Endothelial cell of umbilical vein (primary cell): ENCODE measurements around the gene NUDT21. TPM values are rescaled to one million over a fixed set of nuclear protein-coding genes. Genes with fewer than 3 reads are reported as not detected.

Experiments used
- BruUV-seq: library from RNA; stranded (reverse); fragments of 400-500 nt; replicated peaks from 2 replicates; lab custom pipeline; 2021; lab: Mats Ljungman, UMichigan
- CTCF ChIA-PET: fragments of 300-600, 350-600 bp; sonication (Branson Sonifier 250); formaldehyde crosslinking; loops from one replicate; lab custom pipeline; 2021; ENCODE audit warnings: antibody characterized with exemption, inconsistent platforms; lab: Charles Lee
- POLR2A ChIA-PET: fragments of 300-600, 350-600 bp; sonication (Branson Sonifier 250); formaldehyde crosslinking; loops from one replicate; lab custom pipeline; 2021; ENCODE audit warnings: antibody characterized with exemption, inconsistent platforms; lab: Charles Lee
- DNase-seq: peaks from one replicate; pipeline ENCODE4 v3.0.0-alpha.2; 2011; ENCODE audit warnings: low read depth, low spot score
- FAIRE-seq: peaks from 2 replicates; lab custom pipeline; 2011; peaks lifted over from hg19 to GRCh38; lab: Jason Lieb, UNC
- H2AFZ ChIP-seq: 2 replicates; pipeline ENCODE4 v1.6.0; 2012; ENCODE audit warnings: low read depth, low read length, control low read depth, inconsistent platforms
- H3K27ac ChIP-seq: 2 replicates; pipeline ENCODE4 v1.5.1; 2011; ENCODE audit warnings: low read depth, mild to moderate bottlenecking, control low read depth, low read length, moderate library complexity; ENCODE audit not compliant: insufficient read depth
- H3K27me3 ChIP-seq, 2 experiments: 2 replicates each; pipeline versions ENCODE4 v1.6.0 to v1.6.1; 2011; ENCODE audit warnings: low read length in 2 of 2, mixed read lengths in 1 of 2; ENCODE audit not compliant: control insufficient read depth in 2 of 2, insufficient read depth in 2 of 2
- H3K36me3 ChIP-seq, 2 experiments: 2 replicates in 1 of 2; 3 replicates in 1 of 2; pipeline ENCODE4 v1.5.1; 2011; ENCODE audit warnings: low read length in 2 of 2, mild to moderate bottlenecking in 1 of 2, moderate library complexity in 1 of 2; ENCODE audit not compliant: control insufficient read depth in 2 of 2, insufficient read depth in 2 of 2; ENCODE audit errors: extremely low read depth in 1 of 2
- H3K4me1 ChIP-seq: 3 replicates; pipeline ENCODE4 v1.5.1; 2011; ENCODE audit warnings: mild to moderate bottlenecking, low read length; ENCODE audit not compliant: control insufficient read depth, insufficient read depth; ENCODE audit errors: extremely low read depth
- H3K4me2 ChIP-seq: 2 replicates; pipeline ENCODE4 v1.6.1; 2011; ENCODE audit warnings: low read length, control low read depth, mixed read lengths; ENCODE audit not compliant: insufficient read depth
- H3K4me3 ChIP-seq, 3 experiments: fragments of 200-600 bp in 1 of 3; sonication (generic), shearing (Covaris generic) in 1 of 3; replicated peaks in 1 of 3; 2 replicates each; pipeline ENCODE4 v1.5.1; 2011 to 2016; ENCODE audit warnings: control low read depth in 3 of 3, low read length in 3 of 3, mild to moderate bottlenecking in 2 of 3, inconsistent platforms in 1 of 3, low read depth in 1 of 3, moderate library complexity in 1 of 3; ENCODE audit not compliant: insufficient read depth in 1 of 3
- H3K79me2 ChIP-seq: 2 replicates; pipeline ENCODE4 v1.6.0; 2012; ENCODE audit warnings: low read length, inconsistent platforms; ENCODE audit not compliant: control insufficient read depth, insufficient read depth
- H3K9ac ChIP-seq: replicated peaks from 2 replicates; pipeline ENCODE3; 2011; ENCODE audit warnings: low read length, control low read depth; ENCODE audit not compliant: insufficient read depth; ENCODE audit errors: extremely low read depth
- H3K9me1 ChIP-seq: replicated peaks from 3 replicates; pipeline ENCODE4 v1.6.0; 2011; ENCODE audit warnings: mild to moderate bottlenecking, low read length; ENCODE audit not compliant: control insufficient read depth, insufficient read depth; ENCODE audit errors: extremely low read depth
- H3K9me3 ChIP-seq: replicated peaks from 2 replicates; pipeline ENCODE4 v1.5.1; 2012; ENCODE audit warnings: low read length, inconsistent platforms; ENCODE audit not compliant: control insufficient read depth, insufficient read depth
- H4K20me1 ChIP-seq: replicated peaks from 2 replicates; pipeline ENCODE3; 2011; ENCODE audit warnings: mild to moderate bottlenecking, low read length; ENCODE audit not compliant: control insufficient read depth, insufficient read depth; ENCODE audit errors: extremely low read depth
- CTCF ChIP-seq, 2 donors: IDR thresholded peaks; 1 replicate in 1 of 2; 2 replicates in 1 of 2; pipeline ENCODE4 v1.5.1; 2011; ENCODE audit warnings: low read length in 2 of 2, mild to moderate bottlenecking in 2 of 2, moderate library complexity in 2 of 2, control low read depth in 1 of 2, inconsistent platforms in 1 of 2, low read depth in 1 of 2; ENCODE audit not compliant: insufficient read depth in 1 of 2; ENCODE audit errors: extremely low read depth in 1 of 2
- EZH2 ChIP-seq: IDR thresholded peaks from 2 replicates; pipeline ENCODE4 v1.6.1; 2012; ENCODE audit warnings: borderline replicate concordance, low read depth, mild to moderate bottlenecking, moderate library complexity, low read length, inconsistent platforms; ENCODE audit not compliant: severe bottlenecking
- FOS ChIP-seq: IDR thresholded peaks from 2 replicates; pipeline ENCODE4 v1.6.1; 2011; ENCODE audit warnings: mild to moderate bottlenecking, low read length, moderate library complexity, borderline replicate concordance; ENCODE audit not compliant: insufficient read depth
- GATA2 ChIP-seq: IDR thresholded peaks from 2 replicates; pipeline ENCODE4 v1.7.0; 2011; ENCODE audit warnings: low read depth, mild to moderate bottlenecking, moderate library complexity, mixed read lengths, low read length; ENCODE audit not compliant: insufficient read length, insufficient read depth
- JUN ChIP-seq: IDR thresholded peaks from 2 replicates; pipeline ENCODE4 v1.6.1; 2011; ENCODE audit warnings: borderline replicate concordance, low read depth; ENCODE audit not compliant: insufficient read length, insufficient read depth
- MAX ChIP-seq: IDR thresholded peaks from 2 replicates; pipeline ENCODE4 v1.6.1; 2011; ENCODE audit not compliant: insufficient read depth, insufficient read length
- MYC ChIP-seq: IDR thresholded peaks from one replicate; pipeline ENCODE4 v1.6.1; 2011; ENCODE audit warnings: mild to moderate bottlenecking, low read depth, low read length
- POLR2A ChIP-seq: IDR thresholded peaks from 2 replicates; pipeline ENCODE4 v1.6.1; 2012; ENCODE audit warnings: low read depth, mild to moderate bottlenecking, control low read depth, low read length
- POLR2AphosphoS5 ChIP-seq: IDR thresholded peaks from 2 replicates; pipeline ENCODE4 v1.6.1; 2012; ENCODE audit warnings: low read depth, mild to moderate bottlenecking, control low read depth, low read length, moderate library complexity; ENCODE audit not compliant: insufficient read depth
- dilution Hi-C: fragments of 300-500 bp; cut with MboI; formaldehyde crosslinking; loops from one replicate; pipeline ENCODE4 v1.15.0; 2019; ENCODE audit warnings: low sequenced_read_pairs; ENCODE audit not compliant: extremely low pct_ligation_motif_present
- intact Hi-C: fragments of 100-400 bp; cut with micrococcal nuclease; formaldehyde crosslinking; loops from one replicate; pipeline ENCODE4 v1.10.0; 2022
- polyA plus RNA-seq, 4 experiments: library from polyadenylated mRNA; depleted of rRNA in 3 of 4; stranded (reverse) in 3 of 4; unstranded in 1 of 4; fragments of >200 nt; gene quantifications; 2 replicates each; pipeline versions ENCODE4 v1.2.1 to v1.2.3, GENCODE V29; 2011 to 2012; ENCODE audit warnings: missing spikeins in 1 of 4
- total RNA-seq: library from RNA; stranded (reverse); gene quantifications from 2 replicates; pipeline ENCODE4 v1.2.3, GENCODE V29; 2021

Gene NUDT21
- total and polyA plus RNA-seq, 2 donors (not counting 3 experiments of a cell fraction or from before 2014, with no cell fraction given): 56.4 to 158 TPM

GRCh38 chr16:56424404-56424764 is 26.7 kb downstream of the NUDT21 start:
- H2AFZ ChIP-seq: peak overlapping the region; percentile 52
- DNase-seq (peak; percentile 28), FAIRE-seq (no peak)
- peak overlapping the region; percentile 75 for H3K9ac ChIP-seq
- peak overlapping the region; percentile 97 for H3K4me2 ChIP-seq
- peak overlapping the region; percentile 54 to 87 (median 68) for H3K4me3 ChIP-seq
- H3K9me3 ChIP-seq: no peaks in the 10 kb centered on the region
- dilution Hi-C loops: no loop called here
- H3K27ac ChIP-seq: no peak overlapping the region
- no TSS peak for BruUV-seq
- peaks cover 53% of the 10 kb centered on the region for H3K79me2 ChIP-seq
- no peaks in the 10 kb centered on the region for H3K36me3 ChIP-seq
- no peak for TF ChIP-seq FOS
- no peak for TF ChIP-seq EZH2
- TF ChIP-seq MAX: no peak
- no peak for TF ChIP-seq MYC
- TF ChIP-seq JUN: no peak
- no peak for TF ChIP-seq POLR2AphosphoS5
- TF ChIP-seq CTCF (IDR thresholded peaks at IDR 0.05; ENCODE audit: extremely low read depth in 1 of 2, insufficient read depth in 1 of 2, low read depth in 1 of 2, low read length in 2 of 2): no peak
- no peak for TF ChIP-seq GATA2
- no peak for TF ChIP-seq POLR2A
- no peaks in the 10 kb centered on the region for H3K27me3 ChIP-seq
- H3K4me1 ChIP-seq: peaks cover 13% of the 10 kb centered on the region
- CTCF ChIA-PET: interaction anchor here (1.2 kb wide), 1 partner anchor 277 kb away, joined by 4 read pairs; no protein-coding TSS in a partner anchor
- intact Hi-C loops: no loop called here
- POLR2A ChIA-PET: no interaction called here
- no peaks in the 10 kb centered on the region for H3K9me1 ChIP-seq
- H4K20me1 ChIP-seq: peaks cover 2% of the 10 kb centered on the region
